ENCODE measurements around the gene MXRA7. TPM values are rescaled to one million over a fixed set of nuclear protein-coding genes. Genes with fewer than 3 reads are reported as not detected.

Gene MXRA7
- total RNA-seq, 2 donors from 2014 or later: 241 to 341 TPM

DNA sequence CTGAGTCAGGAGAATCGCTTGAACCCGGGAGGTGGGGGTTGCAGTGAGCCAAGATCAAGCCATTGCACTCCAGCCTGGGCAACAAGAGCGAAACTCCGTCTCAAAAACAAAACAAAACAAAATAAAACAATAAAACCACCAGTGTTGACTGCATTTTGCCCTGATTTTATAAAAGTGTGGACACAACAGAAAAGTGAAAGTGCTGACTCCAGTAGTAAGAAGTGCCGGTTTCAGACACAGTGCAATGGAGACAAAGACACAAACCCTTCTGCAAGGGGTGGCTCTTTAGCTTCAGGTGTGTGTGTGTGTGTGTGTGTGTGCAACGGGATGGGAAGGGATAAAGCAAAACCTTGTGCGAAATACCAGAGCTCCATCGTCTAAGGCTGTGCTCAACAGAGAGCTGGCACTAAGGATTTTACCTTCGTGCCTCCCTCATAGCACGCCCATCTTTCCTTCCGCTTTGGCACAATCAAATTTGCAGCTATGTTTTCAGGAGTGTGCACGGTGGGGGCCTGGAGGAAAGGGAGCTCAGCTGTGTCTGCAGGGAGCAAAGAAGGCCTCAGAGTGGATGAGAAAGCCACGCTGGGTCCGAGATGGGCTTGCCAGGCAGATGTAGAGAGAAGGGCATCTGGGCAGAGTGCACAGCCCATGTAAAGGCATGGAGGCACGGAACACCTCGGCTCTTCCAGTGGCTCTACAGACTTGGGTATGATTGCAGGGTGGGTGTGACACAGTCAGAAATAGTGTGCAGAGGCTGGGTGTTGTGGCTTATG lies 15.5 kb downstream of the MXRA7 start:
- H3K27me3 ChIP-seq (replicated peaks; ENCODE audit: insufficient read depth): no peaks in the 10 kb centered on the region
- H3K36me3 ChIP-seq: no peaks in the 10 kb centered on the region
- peak overlapping the region; percentile 41 to 94 for H3K27ac ChIP-seq
- ATAC-seq (ENCODE audit: insufficient number of reproducible peaks, low FRiP score, low read depth) (no peak), DNase-seq (ENCODE audit: low spot score) (no peak)
- TF ChIP-seq, protein P1, sequence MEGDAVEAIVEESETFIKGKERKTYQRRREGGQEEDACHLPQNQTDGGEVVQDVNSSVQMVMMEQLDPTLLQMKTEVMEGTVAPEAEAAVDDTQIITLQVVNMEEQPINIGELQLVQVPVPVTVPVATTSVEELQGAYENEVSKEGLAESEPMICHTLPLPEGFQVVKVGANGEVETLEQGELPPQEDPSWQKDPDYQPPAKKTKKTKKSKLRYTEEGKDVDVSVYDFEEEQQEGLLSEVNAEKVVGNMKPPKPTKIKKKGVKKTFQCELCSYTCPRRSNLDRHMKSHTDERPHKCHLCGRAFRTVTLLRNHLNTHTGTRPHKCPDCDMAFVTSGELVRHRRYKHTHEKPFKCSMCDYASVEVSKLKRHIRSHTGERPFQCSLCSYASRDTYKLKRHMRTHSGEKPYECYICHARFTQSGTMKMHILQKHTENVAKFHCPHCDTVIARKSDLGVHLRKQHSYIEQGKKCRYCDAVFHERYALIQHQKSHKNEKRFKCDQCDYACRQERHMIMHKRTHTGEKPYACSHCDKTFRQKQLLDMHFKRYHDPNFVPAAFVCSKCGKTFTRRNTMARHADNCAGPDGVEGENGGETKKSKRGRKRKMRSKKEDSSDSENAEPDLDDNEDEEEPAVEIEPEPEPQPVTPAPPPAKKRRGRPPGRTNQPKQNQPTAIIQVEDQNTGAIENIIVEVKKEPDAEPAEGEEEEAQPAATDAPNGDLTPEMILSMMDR (IDR thresholded peaks at IDR 0.05): no peak
- H3K4me3 ChIP-seq: peak overlapping the region; percentile 2
- peaks cover 41 to 86% of the 10 kb centered on the region in 2 donors for H3K4me1 ChIP-seq (ENCODE audit: control insufficient read depth in 1 of 2, low read depth in 2 of 2)
- no peaks in the 10 kb centered on the region for H3K9me3 ChIP-seq

DNA sequence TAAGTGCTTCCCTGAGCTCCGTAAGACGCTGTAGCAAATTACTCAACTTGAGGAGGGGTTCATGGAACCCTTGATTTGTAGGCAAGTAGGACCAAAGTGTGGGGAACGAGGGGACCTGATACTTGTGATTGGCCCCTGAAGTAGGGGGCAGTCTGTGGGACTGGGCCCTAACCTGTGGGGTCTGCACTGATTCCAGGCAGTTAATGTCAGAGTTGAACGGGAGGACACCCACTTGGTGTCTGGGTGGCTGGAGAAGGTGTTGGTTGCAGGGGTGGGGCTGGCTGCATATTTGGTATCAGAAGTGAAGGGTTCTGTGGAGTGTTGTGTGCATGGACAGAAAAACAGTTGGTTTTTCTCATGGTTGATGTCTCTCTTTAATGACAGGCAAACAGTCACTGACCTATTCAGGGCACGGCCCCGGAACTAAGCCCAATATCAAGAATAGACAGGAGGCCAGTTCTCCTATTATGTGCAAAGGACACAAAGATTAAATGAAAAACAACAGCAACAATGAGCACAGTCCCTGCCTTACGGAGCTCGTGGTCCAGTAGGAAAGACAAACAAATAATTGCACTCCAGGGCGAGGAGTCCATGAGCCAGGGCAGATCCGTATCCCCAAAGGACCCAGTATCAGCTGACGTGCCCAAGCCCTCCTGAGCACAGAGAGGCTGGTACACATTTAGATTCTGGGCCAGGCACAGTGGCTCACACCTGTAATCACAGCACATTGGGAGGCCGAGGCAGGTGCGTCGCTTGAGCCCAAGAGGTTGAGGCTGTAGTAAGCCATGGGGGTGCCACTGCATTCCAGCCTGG lies 19.2 kb downstream of the MXRA7 start:
- H3K9me3 ChIP-seq: no peaks in the 10 kb centered on the region
- ATAC-seq (ENCODE audit: insufficient number of reproducible peaks, low FRiP score, low read depth) (no peak), DNase-seq (ENCODE audit: low spot score) (no peak)
- H3K4me1 ChIP-seq (ENCODE audit: control insufficient read depth in 1 of 2, low read depth in 2 of 2): peaks cover 33 to 84% of the 10 kb centered on the region in 2 donors
- no peaks in the 10 kb centered on the region for H3K36me3 ChIP-seq
- H3K27me3 ChIP-seq (replicated peaks; ENCODE audit: insufficient read depth): no peaks in the 10 kb centered on the region
- TF ChIP-seq, protein P1 (IDR thresholded peaks at IDR 0.05): no peak
- no peak overlapping the region for H3K4me3 ChIP-seq
- peak overlapping the region in 1 of 2 donors; percentile 9 for H3K27ac ChIP-seq

DNA sequence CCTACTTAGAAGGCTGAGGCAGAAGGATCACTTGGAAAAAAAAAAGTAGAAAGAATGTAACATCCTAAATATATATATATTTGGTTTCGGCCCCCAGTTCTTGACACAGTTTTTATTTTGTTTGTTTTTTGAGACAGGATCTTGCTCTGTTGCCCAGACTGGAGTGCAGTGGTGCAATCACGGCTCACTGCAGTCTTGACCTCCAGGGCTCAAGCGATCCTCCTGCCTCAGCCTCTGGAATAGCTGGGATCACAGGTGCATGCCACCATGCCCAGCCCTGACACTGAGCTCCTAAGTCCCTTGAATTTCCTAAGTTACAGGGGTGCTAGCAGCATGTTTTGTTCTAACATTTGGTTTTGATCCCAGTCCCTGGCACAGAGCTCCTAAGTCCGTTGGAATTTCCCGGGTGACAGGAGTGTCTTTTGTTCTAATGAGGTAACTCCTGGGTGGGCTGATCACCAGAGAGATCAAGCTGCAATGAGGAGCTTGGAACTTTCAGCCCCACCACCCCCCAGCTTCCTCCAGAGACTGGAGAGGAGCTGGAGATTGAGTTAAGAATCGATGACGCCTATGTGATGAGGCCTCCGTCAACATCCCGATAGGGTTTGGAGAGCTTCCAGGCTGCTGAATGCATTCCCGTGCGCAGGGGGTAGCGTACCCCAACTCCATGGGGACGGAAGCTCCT lies 20.0 kb downstream of the MXRA7 start:
- no peaks in the 10 kb centered on the region for H3K27me3 ChIP-seq (replicated peaks; ENCODE audit: insufficient read depth)
- H3K36me3 ChIP-seq: peaks cover 3% of the 10 kb centered on the region
- no peak for DNase-seq (ENCODE audit: low spot score)
- TF ChIP-seq, protein P1 (IDR thresholded peaks at IDR 0.05): no peak
- H3K9me3 ChIP-seq: no peaks in the 10 kb centered on the region
- H3K4me3 ChIP-seq: no peak overlapping the region
- no peak for ATAC-seq (ENCODE audit: insufficient number of reproducible peaks, low FRiP score, low read depth)
- H3K27ac ChIP-seq: no peak overlapping the region
- H3K4me1 ChIP-seq (ENCODE audit: control insufficient read depth in 1 of 2, low read depth in 2 of 2): peaks cover 34 to 78% of the 10 kb centered on the region in 2 donors

DNA sequence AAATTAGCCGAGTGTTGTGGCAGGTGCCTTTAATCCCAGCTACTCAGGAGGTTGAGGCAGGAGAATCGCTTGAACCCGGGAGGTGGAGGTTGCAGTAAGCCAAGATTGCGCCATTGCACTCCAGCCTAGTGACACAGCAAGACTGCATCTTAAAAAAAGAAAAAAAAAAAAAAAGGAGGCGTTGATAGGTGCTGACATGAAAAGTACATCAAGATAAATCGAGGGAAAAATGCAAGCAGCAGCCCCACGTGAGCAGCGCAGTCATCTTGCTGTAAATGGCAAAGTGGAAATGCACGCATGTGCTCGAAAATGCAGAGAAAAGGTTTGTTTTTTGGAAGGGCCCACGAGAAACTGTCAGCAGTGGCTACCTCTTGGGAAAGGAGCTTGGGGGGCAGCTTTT lies 20.9 kb downstream of the MXRA7 start:
- Histone ChIP-seq H3K4me3 (no peak overlapping the region), H3K27ac (no peak overlapping the region), H3K36me3 (peaks cover 12% of the 10 kb centered on the region), H3K27me3 (replicated peaks; ENCODE audit: insufficient read depth) (no peaks in the 10 kb centered on the region), H3K4me1 (ENCODE audit: control insufficient read depth in 1 of 2, low read depth in 2 of 2) (peaks cover 33 to 69% of the 10 kb centered on the region in 2 donors), H3K9me3 (no peaks in the 10 kb centered on the region)
- DNase-seq (ENCODE audit: low spot score) (no peak), ATAC-seq (ENCODE audit: insufficient number of reproducible peaks, low FRiP score, low read depth) (no peak)
- TF ChIP-seq, protein P1 (IDR thresholded peaks at IDR 0.05): no peak

All from thoracic aorta (tissue), 2 donors.